ENCODE results near the gene MAGI1. TPM values are rescaled to one million over a fixed set of nuclear protein-coding genes. Genes with fewer than 3 reads are reported as not detected.

The MAGI1 gene
- total RNA-seq, 2 experiments from 2014 or later = 0.21 to 0.24 TPM

- Mint-ChIP-seq H3K9me3 (peaks cover 3% of the 10 kb centered on the region), H3K27me3 (no peaks in the 10 kb centered on the region), H3K27ac (no peak overlapping the region), H3K36me3 (no peaks in the 10 kb centered on the region), H3K4me3 (no peak overlapping the region), H3K4me1 (ENCODE audit: low read depth) (no peaks in the 10 kb centered on the region)
- DNase-seq = no peak
- intact Hi-C loops (cut with micrococcal nuclease) = no loop called here
- ChIA-PET POLR2A (no interaction called here), CTCF (no interaction called here)
These were observed 695.0 kb downstream of the MAGI1 start for GRCh38 chr3:65343736-65344135.

DNA sequence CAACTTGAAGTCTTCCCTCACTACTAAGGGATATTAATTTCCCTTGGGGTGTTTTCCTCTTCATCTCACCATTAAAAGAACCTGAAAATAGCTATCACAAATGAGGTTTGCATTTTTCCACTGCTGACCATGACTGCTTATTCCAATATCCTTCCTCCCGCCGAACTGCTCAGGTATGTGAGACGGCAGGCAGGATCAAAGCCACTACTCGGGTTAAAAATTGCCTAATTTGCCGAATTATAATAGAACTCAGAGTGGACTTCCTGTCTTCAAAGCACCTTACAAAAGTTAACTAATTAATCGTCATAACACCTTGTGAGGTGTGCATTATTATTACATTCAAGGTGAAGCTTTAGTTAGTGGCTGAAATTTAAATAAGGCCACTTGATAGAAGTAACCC, 695.7 kb downstream of the MAGI1 start:
- no peaks in the 10 kb centered on the region for H3K4me1 Mint-ChIP-seq (ENCODE audit: low read depth)
- ChIA-PET POLR2A (no interaction called here), CTCF (interaction anchor here (0.9 kb wide), 1 partner anchor 10 kb away, joined by 3 read pairs; no protein-coding TSS in a partner anchor)
- H3K36me3 Mint-ChIP-seq = no peaks in the 10 kb centered on the region
- H3K4me3 Mint-ChIP-seq = no peak overlapping the region
- no peaks in the 10 kb centered on the region for H3K27me3 Mint-ChIP-seq
- no peak overlapping the region for H3K27ac Mint-ChIP-seq
- no peak for DNase-seq
- intact Hi-C loops (cut with micrococcal nuclease) = no loop called here
- peaks cover 3% of the 10 kb centered on the region for H3K9me3 Mint-ChIP-seq

- Mint-ChIP-seq H3K4me3 (no peak overlapping the region), H3K4me1 (ENCODE audit: low read depth) (no peaks in the 10 kb centered on the region), H3K9me3 (peaks cover 3% of the 10 kb centered on the region), H3K36me3 (no peaks in the 10 kb centered on the region), H3K27ac (no peak overlapping the region), H3K27me3 (no peaks in the 10 kb centered on the region)
- POLR2A ChIA-PET = no interaction called here
- CTCF ChIA-PET = interaction anchor here (0.6 to 0.9 kb wide), 2 partner anchors 10 to 27 kb away, joined by 3 to 5 read pairs; no protein-coding TSS in a partner anchor
- DNase-seq = peak; percentile 42
- intact Hi-C loops (cut with micrococcal nuclease) = no loop called here
These were observed 696.5 kb downstream of the MAGI1 start for GRCh38 chr3:65342084-65342683.

GRCh38 chr3:65339192-65339740, 699.5 kb downstream of the MAGI1 start:
- H3K4me3 Mint-ChIP-seq = no peak overlapping the region
- DNase-seq = no peak
- POLR2A ChIA-PET = no interaction called here
- H3K27me3 Mint-ChIP-seq = no peaks in the 10 kb centered on the region
- intact Hi-C loops (cut with micrococcal nuclease) = no loop called here
- H3K27ac Mint-ChIP-seq = no peak overlapping the region
- CTCF ChIA-PET = no interaction called here
- peaks cover 12% of the 10 kb centered on the region for H3K9me3 Mint-ChIP-seq
- H3K4me1 Mint-ChIP-seq (ENCODE audit: low read depth) = no peaks in the 10 kb centered on the region
- no peaks in the 10 kb centered on the region for H3K36me3 Mint-ChIP-seq

DNA sequence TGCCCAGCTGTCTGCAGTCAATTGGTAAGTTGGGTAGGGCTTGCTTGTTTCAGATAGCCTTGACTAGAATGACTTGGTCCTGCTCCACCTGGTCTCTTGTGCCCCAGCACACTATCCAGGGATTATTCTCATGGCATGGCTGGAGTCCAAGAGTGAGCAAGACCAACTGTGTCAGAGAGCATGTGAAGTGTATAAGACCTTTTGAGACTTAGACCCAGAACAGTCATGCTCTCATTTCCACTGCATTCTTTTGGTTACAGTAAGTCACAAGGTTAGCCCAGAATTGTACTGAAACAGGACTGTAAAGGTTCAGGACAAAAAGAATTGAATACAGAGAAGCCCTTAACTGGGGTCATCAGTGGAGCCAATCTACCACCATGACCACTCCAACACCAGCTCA, 700.1 kb downstream of the MAGI1 start:
- POLR2A ChIA-PET = no interaction called here
- H3K36me3 Mint-ChIP-seq = no peaks in the 10 kb centered on the region
- H3K4me3 Mint-ChIP-seq = no peak overlapping the region
- H3K27ac Mint-ChIP-seq = no peak overlapping the region
- intact Hi-C loops (cut with micrococcal nuclease) = no loop called here
- DNase-seq = no peak
- H3K27me3 Mint-ChIP-seq = no peaks in the 10 kb centered on the region
- no peaks in the 10 kb centered on the region for H3K4me1 Mint-ChIP-seq (ENCODE audit: low read depth)
- peaks cover 12% of the 10 kb centered on the region for H3K9me3 Mint-ChIP-seq
- CTCF ChIA-PET = no interaction called here

- Mint-ChIP-seq H3K27ac (no peak overlapping the region), H3K27me3 (no peaks in the 10 kb centered on the region), H3K4me3 (no peak overlapping the region), H3K4me1 (ENCODE audit: low read depth) (no peaks in the 10 kb centered on the region), H3K36me3 (no peaks in the 10 kb centered on the region), H3K9me3 (peaks cover 9% of the 10 kb centered on the region)
- DNase-seq = no peak
- ChIA-PET POLR2A (no interaction called here), CTCF (no interaction called here)
- intact Hi-C loops (cut with micrococcal nuclease) = no loop called here
These were observed 703.1 kb downstream of the MAGI1 start for GRCh38 chr3:65335587-65335986.

DNA sequence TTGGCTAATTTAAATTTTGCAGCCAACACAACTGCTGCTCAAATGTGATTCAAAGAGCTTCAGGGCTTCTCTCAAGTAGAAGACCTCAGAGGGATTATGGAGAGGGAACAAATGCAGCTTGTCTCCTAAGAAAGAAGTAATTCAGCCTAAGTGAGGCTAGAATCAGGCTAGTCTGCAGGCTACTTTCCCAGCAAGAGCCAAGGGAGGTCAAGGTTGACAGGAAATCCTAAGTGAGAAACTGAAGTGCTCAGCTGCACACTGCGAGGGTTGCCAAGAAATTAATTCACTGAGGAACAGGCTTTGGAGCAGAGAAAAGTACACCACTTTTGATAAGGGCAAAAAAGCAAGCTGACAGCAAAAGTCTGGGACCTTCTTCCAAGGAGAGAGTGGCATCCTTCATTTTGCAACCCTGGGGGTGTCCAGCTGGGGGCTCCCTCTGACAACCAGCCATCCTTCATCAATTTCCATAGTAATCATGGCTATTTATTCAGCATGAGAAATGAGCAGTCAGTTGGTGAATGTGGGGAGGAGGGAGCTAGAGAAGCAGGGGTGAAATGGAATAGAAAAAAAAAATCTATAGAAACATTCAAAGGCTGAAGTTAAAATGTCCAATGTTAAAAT, 704.6 kb downstream of the MAGI1 start:
- H3K4me1 Mint-ChIP-seq (ENCODE audit: low read depth) = no peaks in the 10 kb centered on the region
- no peaks in the 10 kb centered on the region for H3K36me3 Mint-ChIP-seq
- H3K9me3 Mint-ChIP-seq = peaks cover 9% of the 10 kb centered on the region
- no peak overlapping the region for H3K4me3 Mint-ChIP-seq
- H3K27me3 Mint-ChIP-seq = no peaks in the 10 kb centered on the region
- intact Hi-C loops (cut with micrococcal nuclease) = no loop called here
- POLR2A ChIA-PET = no interaction called here
- CTCF ChIA-PET = no interaction called here
- DNase-seq = no peak
- H3K27ac Mint-ChIP-seq = no peak overlapping the region

GRCh38 chr3:65331730-65332129, 707.0 kb downstream of the MAGI1 start:
- Mint-ChIP-seq H3K36me3 (no peaks in the 10 kb centered on the region), H3K4me3 (no peak overlapping the region), H3K27ac (no peak overlapping the region), H3K4me1 (ENCODE audit: low read depth) (no peaks in the 10 kb centered on the region), H3K27me3 (no peaks in the 10 kb centered on the region), H3K9me3 (peaks cover 9% of the 10 kb centered on the region)
- POLR2A ChIA-PET = no interaction called here
- CTCF ChIA-PET = no interaction called here
- intact Hi-C loops (cut with micrococcal nuclease) = no loop called here
- DNase-seq = no peak

GRCh38 chr3:65330072-65330471, 708.6 kb downstream of the MAGI1 start:
- ChIA-PET POLR2A (no interaction called here), CTCF (no interaction called here)
- H3K9me3 Mint-ChIP-seq = peaks cover 3% of the 10 kb centered on the region
- no peak overlapping the region for H3K27ac Mint-ChIP-seq
- H3K4me1 Mint-ChIP-seq (ENCODE audit: low read depth) = no peaks in the 10 kb centered on the region
- intact Hi-C loops (cut with micrococcal nuclease) = no loop called here
- H3K27me3 Mint-ChIP-seq = no peaks in the 10 kb centered on the region
- H3K4me3 Mint-ChIP-seq = no peak overlapping the region
- no peak for DNase-seq
- H3K36me3 Mint-ChIP-seq = no peaks in the 10 kb centered on the region

GRCh38 chr3:65328148-65328547, 710.6 kb downstream of the MAGI1 start:
- ChIA-PET POLR2A (no interaction called here), CTCF (no interaction called here)
- Mint-ChIP-seq H3K27ac (no peak overlapping the region), H3K4me1 (ENCODE audit: low read depth) (no peaks in the 10 kb centered on the region), H3K4me3 (no peak overlapping the region), H3K9me3 (no peaks in the 10 kb centered on the region), H3K36me3 (no peaks in the 10 kb centered on the region), H3K27me3 (no peaks in the 10 kb centered on the region)
- intact Hi-C loops (cut with micrococcal nuclease) = no loop called here
- DNase-seq = no peak

DNA sequence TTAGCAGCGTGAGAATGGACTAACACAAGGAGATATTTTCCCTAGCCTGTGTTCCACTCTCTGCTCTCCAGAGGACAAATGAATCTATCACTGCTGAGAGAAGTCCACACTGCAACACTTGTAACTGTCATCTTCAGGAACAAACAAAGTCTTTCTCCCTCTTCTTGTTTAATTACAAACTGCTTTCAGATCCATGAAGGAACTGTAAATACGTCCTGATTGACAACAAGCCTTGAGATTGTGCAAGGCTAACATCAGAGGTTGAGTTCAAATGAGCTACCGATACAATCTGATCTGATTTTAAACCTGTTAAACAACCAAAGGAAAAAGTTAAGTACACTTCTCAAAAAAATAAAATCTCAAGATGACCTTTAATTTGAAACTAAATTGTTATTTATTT, 712.1 kb downstream of the MAGI1 start:
- intact Hi-C loops (cut with micrococcal nuclease) = no loop called here
- H3K9me3 Mint-ChIP-seq = no peaks in the 10 kb centered on the region
- DNase-seq = no peak
- no peaks in the 10 kb centered on the region for H3K27me3 Mint-ChIP-seq
- ChIA-PET CTCF (no interaction called here), POLR2A (no interaction called here)
- no peak overlapping the region for H3K27ac Mint-ChIP-seq
- H3K4me1 Mint-ChIP-seq (ENCODE audit: low read depth) = no peaks in the 10 kb centered on the region
- H3K4me3 Mint-ChIP-seq = no peak overlapping the region
- no peaks in the 10 kb centered on the region for H3K36me3 Mint-ChIP-seq

- Mint-ChIP-seq H3K4me1 (ENCODE audit: low read depth) (no peaks in the 10 kb centered on the region), H3K9me3 (peaks cover 5% of the 10 kb centered on the region), H3K4me3 (no peak overlapping the region), H3K27ac (no peak overlapping the region), H3K36me3 (no peaks in the 10 kb centered on the region), H3K27me3 (no peaks in the 10 kb centered on the region)
- intact Hi-C loops (cut with micrococcal nuclease) = no loop called here
- ChIA-PET POLR2A (no interaction called here), CTCF (no interaction called here)
- DNase-seq = no peak
These were observed 715.8 kb downstream of the MAGI1 start for GRCh38 chr3:65322910-65323309.

DNA sequence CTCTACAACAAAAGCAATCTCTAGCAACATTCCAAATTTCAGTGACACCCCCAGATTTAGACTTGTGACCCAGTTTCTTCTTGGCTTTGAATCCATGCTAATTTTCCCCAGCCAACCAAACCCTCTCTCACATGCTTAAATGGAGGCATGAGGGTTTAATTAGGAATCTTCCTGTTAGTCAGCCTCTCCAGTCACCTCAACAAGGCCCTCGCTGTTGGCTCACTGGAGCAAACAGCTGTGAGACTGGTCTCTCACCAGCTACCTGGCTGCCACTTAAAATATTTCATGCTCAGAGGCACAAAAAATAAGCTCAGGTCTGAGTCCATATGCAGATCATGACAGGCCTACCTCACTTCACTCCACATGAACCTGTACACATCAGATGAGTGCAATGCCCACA, 720.5 kb downstream of the MAGI1 start:
- no peak for DNase-seq
- peaks cover 11% of the 10 kb centered on the region for H3K9me3 Mint-ChIP-seq
- CTCF ChIA-PET = no interaction called here
- no peaks in the 10 kb centered on the region for H3K4me1 Mint-ChIP-seq (ENCODE audit: low read depth)
- H3K27ac Mint-ChIP-seq = no peak overlapping the region
- POLR2A ChIA-PET = no interaction called here
- no peaks in the 10 kb centered on the region for H3K27me3 Mint-ChIP-seq
- intact Hi-C loops (cut with micrococcal nuclease) = no loop called here
- no peak overlapping the region for H3K4me3 Mint-ChIP-seq
- H3K36me3 Mint-ChIP-seq = no peaks in the 10 kb centered on the region

Measured in activated CD4-positive, alpha-beta memory T cell treated with anti-CD3 and anti-CD28 coated beads for 36 hours (primary cell).